GM20000 (cell line): ENCODE data around the gene SFMBT2.

Source experiments
- DNase-seq: peaks from one replicate; pipeline ENCODE4 v3.0.0; 2012; ENCODE audit warnings: low spot score
- TF ChIP-seq, protein P1 (sequence below): IDR thresholded peaks from 2 replicates; pipeline ENCODE4 v1.5.1; 2012; ENCODE audit warnings: mild to moderate bottlenecking, control low read depth; ENCODE audit errors: extremely low read depth, missing control alignments

Gene SFMBT2

GRCh38 chr10:7424919-7425318 lies 14.1 kb upstream of the SFMBT2 start:
- TF ChIP-seq, protein P1, sequence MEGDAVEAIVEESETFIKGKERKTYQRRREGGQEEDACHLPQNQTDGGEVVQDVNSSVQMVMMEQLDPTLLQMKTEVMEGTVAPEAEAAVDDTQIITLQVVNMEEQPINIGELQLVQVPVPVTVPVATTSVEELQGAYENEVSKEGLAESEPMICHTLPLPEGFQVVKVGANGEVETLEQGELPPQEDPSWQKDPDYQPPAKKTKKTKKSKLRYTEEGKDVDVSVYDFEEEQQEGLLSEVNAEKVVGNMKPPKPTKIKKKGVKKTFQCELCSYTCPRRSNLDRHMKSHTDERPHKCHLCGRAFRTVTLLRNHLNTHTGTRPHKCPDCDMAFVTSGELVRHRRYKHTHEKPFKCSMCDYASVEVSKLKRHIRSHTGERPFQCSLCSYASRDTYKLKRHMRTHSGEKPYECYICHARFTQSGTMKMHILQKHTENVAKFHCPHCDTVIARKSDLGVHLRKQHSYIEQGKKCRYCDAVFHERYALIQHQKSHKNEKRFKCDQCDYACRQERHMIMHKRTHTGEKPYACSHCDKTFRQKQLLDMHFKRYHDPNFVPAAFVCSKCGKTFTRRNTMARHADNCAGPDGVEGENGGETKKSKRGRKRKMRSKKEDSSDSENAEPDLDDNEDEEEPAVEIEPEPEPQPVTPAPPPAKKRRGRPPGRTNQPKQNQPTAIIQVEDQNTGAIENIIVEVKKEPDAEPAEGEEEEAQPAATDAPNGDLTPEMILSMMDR, result no peak
- DNase-seq, result no peak

DNA sequence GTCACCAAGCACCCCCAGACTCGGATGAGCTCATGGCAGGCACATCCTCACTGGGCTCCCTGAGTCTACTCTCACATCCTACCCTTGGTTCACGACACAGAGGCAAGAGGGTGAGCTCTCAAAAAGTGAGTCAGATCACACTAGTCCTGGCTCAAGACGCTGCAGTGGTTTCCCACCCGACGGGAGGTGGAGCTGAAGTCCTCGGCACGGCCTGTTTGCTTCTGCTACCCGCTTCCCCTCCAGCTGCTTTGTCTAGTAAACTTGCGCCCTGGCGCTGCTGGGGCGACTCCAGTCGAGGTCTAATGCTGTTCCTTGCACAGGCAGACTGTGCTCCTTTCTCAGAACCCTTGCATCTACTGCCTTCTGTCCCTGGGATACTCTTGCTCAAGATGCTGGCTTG lies 13.5 kb upstream of the SFMBT2 start:
- TF ChIP-seq, protein P1, result no peak
- no peak for DNase-seq

DNA sequence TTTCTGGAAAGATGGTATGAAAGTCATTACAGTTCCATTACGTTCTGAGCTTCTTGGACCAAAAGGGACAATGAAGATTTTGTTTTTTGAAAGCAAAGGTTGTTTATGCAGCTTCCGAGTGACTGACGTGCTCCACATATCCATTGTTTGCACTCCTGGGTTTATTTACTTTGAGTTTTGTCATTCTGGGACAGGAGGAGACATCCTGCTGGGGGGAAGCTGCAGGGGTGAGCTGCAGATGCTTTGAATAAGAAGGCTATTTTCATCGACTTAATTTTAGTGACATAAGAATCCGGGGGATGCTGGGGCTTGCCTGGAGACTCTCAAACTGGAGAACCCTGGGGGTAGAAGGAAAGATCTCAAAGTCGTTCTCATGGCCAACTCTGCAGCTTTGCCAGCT lies 12.7 kb upstream of the SFMBT2 start:
- TF ChIP-seq, protein P1, result no peak
- no peak for DNase-seq

DNA sequence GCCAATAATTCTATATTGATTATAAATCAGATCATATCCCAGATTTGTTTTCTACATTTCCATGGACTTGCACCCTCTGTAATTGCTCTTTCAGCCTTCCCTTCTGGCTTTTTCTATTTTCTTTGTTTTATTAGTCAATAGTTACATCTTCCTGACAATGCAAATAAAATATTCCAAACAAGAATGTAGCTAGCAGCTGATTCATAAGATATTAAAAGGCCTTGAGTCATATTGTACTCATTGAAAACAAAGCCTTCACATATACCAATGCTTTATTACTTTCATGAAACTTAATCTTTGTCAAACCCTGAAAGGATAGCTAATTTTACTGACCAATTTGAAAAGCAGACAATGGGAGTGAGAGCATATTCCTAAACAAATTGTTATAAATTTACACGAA lies 10.7 kb upstream of the SFMBT2 start:
- no peak for DNase-seq
- TF ChIP-seq, protein P1, result no peak

DNA sequence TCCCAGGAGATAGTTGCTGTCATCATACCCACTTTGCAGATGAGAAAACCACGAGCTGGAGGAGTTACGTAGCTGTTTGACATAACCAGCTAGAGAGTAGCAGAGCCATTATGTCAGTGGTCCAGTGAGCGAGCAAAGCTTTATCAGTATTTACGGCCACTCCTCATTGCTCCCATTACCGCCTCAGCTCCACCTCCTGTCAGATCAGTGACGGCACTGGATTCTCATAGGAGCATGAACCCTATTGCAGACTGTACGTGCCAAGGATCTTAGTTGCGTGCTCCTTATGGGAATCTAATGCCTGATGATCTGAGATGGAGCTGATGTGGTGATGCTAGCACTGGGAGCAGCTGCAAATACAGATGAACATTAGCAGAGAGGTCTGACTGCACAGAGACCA lies 9.2 kb upstream of the SFMBT2 start:
- TF ChIP-seq, protein P1, result no peak
- DNase-seq, result no peak

DNA sequence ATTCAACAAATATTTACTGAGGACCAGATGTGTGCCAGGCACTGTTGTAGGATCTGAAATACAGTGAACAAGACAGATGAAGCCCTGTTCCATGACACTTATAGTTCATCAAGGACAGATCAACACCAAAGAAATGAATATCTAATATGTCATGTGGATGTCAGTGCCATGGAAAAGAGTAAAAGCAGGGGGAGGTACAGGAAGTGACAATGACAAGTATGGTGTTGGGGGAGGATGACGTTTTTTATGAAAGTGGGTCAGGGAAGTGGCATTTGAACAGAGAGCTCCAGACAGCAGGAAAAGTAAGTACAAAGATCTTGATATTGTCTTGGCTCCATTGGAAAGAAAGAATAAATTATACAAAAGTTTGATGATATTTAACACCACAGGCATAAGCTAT lies 7.0 kb upstream of the SFMBT2 start:
- TF ChIP-seq, protein P1, result no peak
- no peak for DNase-seq

- TF ChIP-seq, protein P1, result peak; percentile 21
- DNase-seq, result no peak
Measured at GRCh38 chr10:7417103-7417623, 6.3 kb upstream of the SFMBT2 start.
